Measurements from ENCODE around the gene ZSCAN25.
A peak's percentile ranks its signal among the peaks of the same experiment; 100 is the strongest.
"Not testable (repeated sequence)": the region's sequence is repeated elsewhere in the genome, so short reads cannot be mapped to it uniquely, and the experiment has no call there.

The ZSCAN25 gene

GRCh38 chr7:99616359-99617191 lies at the start of gene ZSCAN25:
Gene ZSCAN25, plus strand, starts transcription at chr7:99616946. Its CDS starts 2,661 bp downstream, at chr7:99619607.
- peak; percentile 78 to 84 for DNase-seq (ENCODE audit: low read depth in 2 of 2)

GRCh38 chr7:99568770-99569169 lies 48.0 kb upstream of the ZSCAN25 start:
- not testable (repeated sequence) for DNase-seq (ENCODE audit: low read depth in 2 of 2)

GRCh38 chr7:99571768-99572167 lies 45.0 kb upstream of the ZSCAN25 start:
- DNase-seq (ENCODE audit: low read depth in 2 of 2): no peak

- no peak for DNase-seq (ENCODE audit: low read depth in 2 of 2)
Measured at GRCh38 chr7:99573257-99573656, 43.5 kb upstream of the ZSCAN25 start.

- no peak for DNase-seq (ENCODE audit: low read depth in 2 of 2)
Measured at GRCh38 chr7:99576251-99576650, 40.5 kb upstream of the ZSCAN25 start.

GRCh38 chr7:99579281-99579955 lies 37.3 kb upstream of the ZSCAN25 start:
- no peak for DNase-seq (ENCODE audit: low read depth in 2 of 2)

- DNase-seq (ENCODE audit: low read depth in 2 of 2): peak in 1 of 2 donors; percentile 24
Measured at GRCh38 chr7:99579956-99580777, 36.6 kb upstream of the ZSCAN25 start.

- DNase-seq (ENCODE audit: low read depth in 2 of 2): not testable (repeated sequence)
Measured at GRCh38 chr7:99580778-99581332, 35.9 kb upstream of the ZSCAN25 start.

- DNase-seq (ENCODE audit: low read depth in 2 of 2): no peak
Measured at GRCh38 chr7:99588868-99589267, 27.9 kb upstream of the ZSCAN25 start.

- DNase-seq (ENCODE audit: low read depth in 2 of 2): no peak
Measured at GRCh38 chr7:99594948-99595745, 21.6 kb upstream of the ZSCAN25 start.

- DNase-seq (ENCODE audit: low read depth in 2 of 2): no peak
Measured at GRCh38 chr7:99596408-99596955, 20.3 kb upstream of the ZSCAN25 start.

- DNase-seq (ENCODE audit: low read depth in 2 of 2): no peak
Measured at GRCh38 chr7:99597762-99598501, 18.8 kb upstream of the ZSCAN25 start, which contains the start of gene TMEM225B. Gene TMEM225B, plus strand, starts transcription at chr7:99598267. Its CDS starts 6,122 bp downstream, at chr7:99604389.

- no peak for DNase-seq (ENCODE audit: low read depth in 2 of 2)
Measured at GRCh38 chr7:99599836-99600235, 16.9 kb upstream of the ZSCAN25 start.

- no peak for DNase-seq (ENCODE audit: low read depth in 2 of 2)
Measured at GRCh38 chr7:99601656-99602310, 15.0 kb upstream of the ZSCAN25 start.

- no peak for DNase-seq (ENCODE audit: low read depth in 2 of 2)
Measured at GRCh38 chr7:99605527-99605926, 11.2 kb upstream of the ZSCAN25 start.

GRCh38 chr7:99606531-99606930 lies 10.2 kb upstream of the ZSCAN25 start:
- no peak for DNase-seq (ENCODE audit: low read depth in 2 of 2)

GRCh38 chr7:99607548-99607947 lies 9.2 kb upstream of the ZSCAN25 start:
- DNase-seq (ENCODE audit: low read depth in 2 of 2): no peak

GRCh38 chr7:99614495-99614894 lies 2.3 kb upstream of the ZSCAN25 start:
- DNase-seq (ENCODE audit: low read depth in 2 of 2): no peak

GRCh38 chr7:99615989-99616358 lies 772 bp upstream of the ZSCAN25 start:
- DNase-seq (ENCODE audit: low read depth in 2 of 2): no peak
